ENCODE measurements around the gene PTPRF.

PTPRF gene

GRCh38 chr1:43552059-43552742 lies 21.5 kb downstream of the PTPRF start:
- DNase-seq (ENCODE audit: low read depth in 2 of 2) = no peak

GRCh38 chr1:43552813-43553212 lies 22.1 kb downstream of the PTPRF start:
- DNase-seq (ENCODE audit: low read depth in 2 of 2) = no peak

DNA sequence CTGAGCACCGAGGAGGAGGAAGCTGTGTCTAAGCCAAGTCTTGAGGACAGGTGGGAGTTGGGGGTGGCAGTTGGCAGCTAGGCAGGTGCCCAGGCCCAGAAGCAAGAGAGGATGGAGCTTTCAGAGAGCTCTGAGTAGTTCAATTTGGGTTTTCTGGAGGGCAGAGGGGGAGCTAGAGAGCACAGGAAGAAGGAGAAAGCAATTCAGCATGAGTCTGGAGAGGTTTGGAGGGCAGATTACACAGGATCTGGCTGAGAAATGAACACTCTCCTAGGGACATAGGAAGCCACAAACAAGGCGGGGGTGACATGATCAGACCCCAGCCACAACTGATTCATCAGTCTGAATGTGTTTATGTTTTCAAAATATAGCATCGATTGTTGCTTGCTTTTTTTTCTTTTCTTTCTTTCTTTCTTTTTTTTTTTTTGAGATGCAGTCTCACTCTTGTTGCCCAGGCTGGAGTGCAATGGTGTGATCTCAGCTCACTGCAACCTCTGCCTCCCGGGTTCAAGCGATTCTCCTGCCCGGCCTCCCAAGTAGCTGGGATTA lies 23.8 kb downstream of the PTPRF start:
- no peak for DNase-seq (ENCODE audit: low read depth in 2 of 2)

- no peak for DNase-seq (ENCODE audit: low read depth in 2 of 2)
These were observed 26.1 kb downstream of the PTPRF start for GRCh38 chr1:43556782-43557181.

DNA sequence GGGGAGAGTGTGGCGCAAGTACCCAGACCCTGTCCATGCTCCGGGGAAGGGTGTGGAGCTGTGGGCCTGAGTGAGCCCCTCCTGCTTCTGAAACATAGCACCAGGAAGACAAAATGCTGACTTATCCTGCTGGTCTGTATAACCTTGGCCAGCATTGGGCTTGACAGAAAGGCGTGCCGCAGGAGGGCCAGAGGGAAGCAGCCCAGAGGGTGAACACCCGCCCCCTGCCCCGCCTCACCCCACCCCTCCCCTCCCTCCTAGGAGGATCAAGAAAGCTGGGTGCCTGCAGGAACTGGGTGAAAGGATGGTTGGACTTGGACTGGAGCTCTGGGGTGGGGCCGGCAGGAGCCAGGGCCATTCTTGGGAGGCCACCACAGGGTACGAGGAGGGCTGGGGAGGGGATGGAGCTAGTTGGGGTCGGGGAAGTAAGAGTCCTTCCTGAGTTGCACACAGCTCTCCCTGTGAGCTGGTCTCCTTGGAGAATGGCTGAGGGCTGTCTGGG lies 27.1 kb downstream of the PTPRF start:
- no peak for DNase-seq (ENCODE audit: low read depth in 2 of 2)

- no peak for DNase-seq (ENCODE audit: low read depth in 2 of 2)
These were observed 27.7 kb downstream of the PTPRF start for GRCh38 chr1:43558346-43558841.

- DNase-seq (ENCODE audit: low read depth in 2 of 2) = no peak
These were observed 29.0 kb downstream of the PTPRF start for GRCh38 chr1:43559714-43560113.

DNA sequence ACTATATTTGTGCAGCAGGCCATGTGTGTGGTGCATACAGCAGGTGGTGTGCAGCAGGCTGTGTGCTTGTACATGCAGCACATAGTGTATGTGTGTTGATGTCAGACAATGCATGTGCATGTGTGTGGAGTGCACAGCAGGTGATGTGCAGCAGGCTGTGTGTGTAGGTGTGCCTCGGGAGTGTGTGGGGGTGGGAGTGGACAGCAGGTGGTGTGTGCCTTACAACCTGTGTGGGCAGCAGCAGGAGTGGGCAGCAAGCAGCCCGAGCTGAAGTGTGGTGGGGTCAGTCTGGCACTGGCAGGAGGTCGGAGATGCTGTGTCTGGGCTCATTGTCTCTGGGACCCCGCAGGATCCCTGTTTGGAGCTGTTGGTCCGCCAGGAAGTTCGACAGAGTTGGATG lies 29.6 kb downstream of the PTPRF start:
- DNase-seq (ENCODE audit: low read depth in 2 of 2) = no peak

DNA sequence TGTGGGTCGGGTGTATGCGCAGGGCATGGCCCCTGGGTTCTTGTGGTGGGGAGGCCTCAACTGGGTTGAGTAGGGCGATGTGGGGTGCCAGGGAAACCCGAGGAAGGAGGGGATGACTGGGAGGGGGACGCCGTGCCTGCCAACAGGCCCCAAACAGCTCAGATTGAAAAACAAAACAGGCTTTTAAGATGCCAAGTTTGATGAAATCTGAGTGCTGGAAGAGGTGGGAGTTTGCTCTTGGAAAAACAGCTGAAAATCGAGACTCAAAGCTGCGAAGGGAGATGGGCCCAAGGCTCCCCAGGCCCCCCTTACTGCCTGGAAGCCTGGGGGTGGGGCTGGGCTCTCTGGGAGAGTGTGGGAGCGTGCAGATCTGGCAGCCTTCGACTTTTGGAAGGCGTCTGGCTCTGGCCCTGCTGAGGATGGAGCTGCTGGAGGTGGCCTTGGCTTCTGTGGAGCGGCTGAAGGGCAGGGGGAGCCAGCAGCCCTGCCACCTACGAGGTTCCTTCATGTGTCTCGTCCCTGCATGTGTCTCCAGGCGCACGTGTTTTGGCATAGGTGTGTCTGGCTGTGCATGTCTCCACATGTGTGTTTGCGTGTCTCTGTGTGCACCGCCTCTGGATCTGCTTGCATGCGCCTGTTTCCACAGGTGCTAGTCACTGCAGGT lies 33.3 kb downstream of the PTPRF start:
- DNase-seq (ENCODE audit: low read depth in 2 of 2) = no peak

- no peak for DNase-seq (ENCODE audit: low read depth in 2 of 2)
These were observed 34.1 kb downstream of the PTPRF start for GRCh38 chr1:43564551-43565348.

GRCh38 chr1:43565600-43566360 lies 35.1 kb downstream of the PTPRF start:
- peak; percentile 5 to 41 for DNase-seq (ENCODE audit: low read depth in 2 of 2)

DNA sequence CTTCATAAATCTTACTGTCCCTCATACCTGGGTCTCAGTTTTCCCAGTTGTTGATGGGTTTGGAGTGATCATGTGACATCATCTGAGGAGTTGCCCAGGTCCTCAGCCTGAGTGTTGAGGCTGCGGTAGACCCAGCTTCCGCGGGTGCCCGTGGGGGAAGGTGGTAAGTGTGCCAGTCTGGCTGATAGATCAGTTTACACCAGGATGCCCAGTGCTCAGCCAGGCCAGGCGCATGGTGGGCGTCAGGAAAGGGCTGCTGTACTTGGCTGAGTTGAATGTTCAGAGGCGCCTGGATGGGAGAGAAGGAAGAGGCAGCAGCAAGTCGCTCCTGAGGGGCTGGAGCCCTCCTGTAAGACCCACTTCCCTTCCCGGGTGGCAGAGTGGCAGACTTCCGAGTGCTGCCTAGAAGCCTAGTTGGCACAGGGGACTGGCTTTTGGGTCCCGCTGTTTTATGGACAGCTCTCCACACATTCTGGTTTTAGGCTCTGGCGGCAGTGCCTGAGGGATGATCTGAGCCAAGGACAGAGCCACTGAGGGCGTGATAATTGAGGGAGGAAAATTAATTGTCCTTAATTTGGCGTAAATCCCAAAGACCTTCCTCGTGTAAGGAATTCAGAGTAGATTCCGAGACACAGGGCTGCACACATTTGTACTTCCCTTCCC lies 35.8 kb downstream of the PTPRF start:
- DNase-seq (ENCODE audit: low read depth in 2 of 2) = no peak

GRCh38 chr1:43569175-43569574 lies 38.5 kb downstream of the PTPRF start:
- DNase-seq (ENCODE audit: low read depth in 2 of 2) = no peak

DNA sequence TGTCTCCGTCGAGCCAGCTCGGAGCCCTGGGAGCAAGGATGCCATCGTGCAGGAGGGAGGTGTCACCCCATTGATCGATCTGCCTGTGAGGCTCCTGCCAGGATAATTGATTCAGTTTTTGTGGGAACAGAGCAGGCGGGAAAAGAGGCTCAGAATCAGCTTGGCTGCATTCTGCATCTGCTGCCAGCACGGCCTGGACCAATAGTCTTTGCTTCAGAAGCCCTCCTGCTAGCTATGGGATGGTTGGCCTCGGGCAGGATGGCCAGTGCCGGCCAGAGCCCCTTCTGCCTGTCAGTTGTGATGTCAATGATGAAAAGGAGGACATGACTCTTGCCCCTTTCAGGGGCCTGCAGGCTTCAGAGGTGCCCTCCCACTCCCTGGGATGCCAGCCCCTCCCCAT lies 39.6 kb downstream of the PTPRF start:
- no peak for DNase-seq (ENCODE audit: low read depth in 2 of 2)

GRCh38 chr1:43570715-43571114 lies 40.0 kb downstream of the PTPRF start:
- no peak for DNase-seq (ENCODE audit: low read depth in 2 of 2)

- DNase-seq (ENCODE audit: low read depth in 2 of 2) = no peak
These were observed 41.4 kb downstream of the PTPRF start for GRCh38 chr1:43572084-43572483.

GRCh38 chr1:43572538-43572937 lies 41.9 kb downstream of the PTPRF start:
- no peak for DNase-seq (ENCODE audit: low read depth in 2 of 2)

DNA sequence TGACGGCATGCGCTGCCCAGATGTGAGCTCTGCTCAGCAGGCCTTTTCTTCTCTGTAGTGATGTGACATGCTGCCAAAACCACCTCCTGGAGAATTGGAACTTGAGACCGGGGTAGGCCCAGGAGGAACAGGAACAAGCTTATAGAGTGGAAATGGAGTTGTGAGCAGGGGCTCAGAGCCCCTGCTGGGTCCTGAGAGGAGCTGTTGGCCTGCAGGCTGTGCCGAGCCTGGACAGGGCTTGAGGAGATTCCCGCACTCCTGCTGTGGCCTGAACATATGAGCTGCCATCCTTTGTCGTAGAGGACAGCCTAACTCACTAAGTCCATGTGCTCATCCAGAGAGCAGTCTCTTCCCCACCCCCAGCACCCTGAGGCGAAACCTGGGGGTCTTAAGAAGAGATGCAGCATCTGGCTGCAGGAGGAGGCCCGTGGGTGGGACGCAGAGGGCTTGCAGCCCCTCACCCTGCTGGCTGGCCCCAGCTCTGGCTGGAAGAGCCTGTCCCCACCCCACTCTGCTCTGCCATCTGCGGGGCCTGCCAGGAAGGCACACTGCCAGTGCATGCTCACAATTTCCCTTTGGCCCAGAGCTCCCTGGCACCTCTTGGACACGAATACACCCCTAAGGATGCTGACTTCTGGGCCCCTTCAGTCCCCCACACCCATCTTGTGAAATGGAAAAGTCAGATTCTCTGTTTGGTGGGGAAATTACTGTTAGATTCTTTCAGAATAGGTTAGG lies 42.5 kb downstream of the PTPRF start:
- DNase-seq (ENCODE audit: low read depth in 2 of 2) = no peak

DNA sequence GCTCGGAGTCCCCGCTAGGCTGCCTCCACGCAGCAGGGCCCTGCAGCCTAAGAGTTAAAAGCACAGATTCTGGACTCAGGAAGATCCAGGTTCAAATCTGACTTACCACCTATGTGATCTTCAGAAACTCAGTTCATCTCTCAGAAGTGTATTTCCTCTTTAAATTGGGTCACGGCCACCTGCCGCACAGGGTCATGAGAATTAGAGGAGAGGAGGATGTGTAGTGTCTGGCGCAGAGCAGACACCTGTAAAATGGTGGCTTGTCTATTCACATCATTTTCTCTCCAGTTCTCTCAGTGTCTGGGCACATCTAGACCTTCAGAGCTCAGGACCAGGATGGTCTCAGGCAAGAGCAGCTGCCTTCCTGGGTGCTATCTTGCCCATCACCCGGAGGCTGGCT lies 45.8 kb downstream of the PTPRF start:
- no peak for DNase-seq (ENCODE audit: low read depth in 2 of 2)
